Prostate gland (tissue), 2 donors: ENCODE data around the gene RCN2.

Source experiments
- CTCF ChIP-seq, 4 experiments: fragments of 200-600 bp in 2 of 4; fragments of 450-650 bp in 2 of 4; sonication (generic) in 2 of 4; IDR thresholded peaks; 1 replicate in 3 of 4; 2 replicates in 1 of 4; pipeline ENCODE4 v1.5.1; 2016 to 2019; ENCODE audit warnings: antibody characterized with exemption in 4 of 4, mild to moderate bottlenecking in 2 of 4, moderate library complexity in 2 of 4
- POLR2A ChIP-seq: fragments of 450-650 bp; IDR thresholded peaks from one replicate; pipeline ENCODE4 v1.6.1; 2016; ENCODE audit warnings: antibody characterized with exemption, mild to moderate bottlenecking

GRCh38 chr15:76916369-76916768, 15.2 kb upstream of the RCN2 start:
- TF ChIP-seq CTCF (IDR thresholded peaks at IDR 0.05) (no peak), POLR2A (no peak)
